K562 (cell line): ENCODE measurements around the gene TMEM151A. TPM values are rescaled to one million over a fixed set of nuclear protein-coding genes. Genes with fewer than 3 reads are reported as not detected.

Experiments used
- CSDE1 ChIP-seq, 2 experiments: fragments of 450-650 bp; IDR thresholded peaks; 2 replicates each; pipeline ENCODE4 v1.6.1; 2016; ENCODE audit warnings: mild to moderate bottlenecking in 1 of 2
- CXXC5 ChIP-seq: fragments of 250-450 bp; sonication (Bioruptor Pico); IDR thresholded peaks from 2 replicates; pipeline ENCODE4 v1.8.0; 2022; ENCODE audit warnings: inconsistent platforms, mild to moderate bottlenecking, moderate library complexity
- DPF2 ChIP-seq: fragments of 450-650 bp; IDR thresholded peaks from 2 replicates; pipeline ENCODE4 v1.6.1; 2016
- ERF ChIP-seq: fragments of 450-650 bp; formaldehyde crosslinking; IDR thresholded peaks from 2 replicates; pipeline ENCODE4 v1.4.0; 2020; ENCODE audit warnings: mild to moderate bottlenecking, mixed read lengths
- FOXJ3 ChIP-seq: sonication (generic); formaldehyde crosslinking; IDR thresholded peaks from 2 replicates; pipeline ENCODE4 v1.4.0; 2020; ENCODE audit warnings: mild to moderate bottlenecking, missing genetic modification reagents
- GTF2F1 ChIP-seq: IDR thresholded peaks from 2 replicates; pipeline ENCODE4 v1.6.1; 2011; ENCODE audit warnings: low read depth, low read length, improper control_type of control experiment
- ILF3 ChIP-seq: fragments of 450-650 bp; IDR thresholded peaks from 2 replicates; pipeline ENCODE4 v1.6.1; 2018; ENCODE audit warnings: antibody characterized with exemption, mild to moderate bottlenecking, moderate library complexity, borderline replicate concordance
- JUND ChIP-seq, 2 experiments: IDR thresholded peaks; 2 replicates in 1 of 2; 3 replicates in 1 of 2; pipeline ENCODE4 v1.6.1; 2011; ENCODE audit warnings: borderline replicate concordance in 2 of 2, low read depth in 2 of 2, low read length in 2 of 2, improper control_type of control experiment in 1 of 2, missing biosample characterization in 1 of 2, missing genetic modification characterization in 1 of 2, missing genetic modification reagents in 1 of 2
- MAZ ChIP-seq, 2 experiments: fragments of 450-650 bp in 1 of 2; sonication (generic) in 1 of 2; formaldehyde crosslinking; IDR thresholded peaks in 1 of 2; conservative IDR thresholded peaks in 1 of 2; 2 replicates each; pipeline versions ENCODE4 v1.4.0 to v1.5.0; 2020; ENCODE audit warnings: mild to moderate bottlenecking in 1 of 2, missing genetic modification reagents in 1 of 2
- NFE2L1 ChIP-seq: fragments of 450-650 bp; IDR thresholded peaks from 2 replicates; pipeline ENCODE4 v1.6.1; 2016; ENCODE audit warnings: missing genetic modification characterization, low read depth, mild to moderate bottlenecking, missing compliant biosample characterization, moderate library complexity, borderline replicate concordance
- NONO ChIP-seq, 2 experiments: fragments of 200-400 bp in 1 of 2; fragments of 450-650 bp in 1 of 2; formaldehyde crosslinking in 1 of 2; IDR thresholded peaks; 2 replicates each; pipeline ENCODE4 v1.6.1; 2017; ENCODE audit warnings: low read depth in 2 of 2, mild to moderate bottlenecking in 2 of 2, moderate library complexity in 2 of 2, low read length in 1 of 2
- NR2C2 ChIP-seq, 2 experiments: fragments of 200-800 bp in 1 of 2; sonication (Bioruptor generic) in 1 of 2; sonication (generic) in 1 of 2; formaldehyde crosslinking in 1 of 2; IDR thresholded peaks; 2 replicates each; pipeline versions ENCODE4 v1.6.1 to v1.8.0; 2016 to 2022; ENCODE audit warnings: mild to moderate bottlenecking in 1 of 2, missing compliant biosample characterization in 1 of 2, missing genetic modification characterization in 1 of 2, missing genetic modification reagents in 1 of 2
- PML ChIP-seq: IDR thresholded peaks from 2 replicates; pipeline ENCODE4 v1.6.1; 2012; ENCODE audit warnings: low read length, inconsistent platforms
- PURB ChIP-seq: sonication (generic); formaldehyde crosslinking; IDR thresholded peaks from 2 replicates; pipeline ENCODE4 v1.9.0; 2021; ENCODE audit warnings: low read depth, mild to moderate bottlenecking, missing genetic modification reagents
- ZBTB40 ChIP-seq, 2 experiments: fragments of 450-650 bp in 1 of 2; sonication (generic) in 1 of 2; formaldehyde crosslinking in 1 of 2; IDR thresholded peaks; 2 replicates each; pipeline versions ENCODE4 v1.7.1 to v1.9.0; 2016 to 2022; ENCODE audit warnings: inconsistent platforms in 1 of 2, mild to moderate bottlenecking in 1 of 2, missing genetic modification reagents in 1 of 2
- ZNF263 ChIP-seq: sonication (generic); formaldehyde crosslinking; IDR thresholded peaks from 2 replicates; pipeline ENCODE4 v1.8.0; 2022; ENCODE audit warnings: mild to moderate bottlenecking, missing genetic modification reagents, borderline replicate concordance
- polyA plus RNA-seq, 8 experiments: library from polyadenylated mRNA; depleted of rRNA in 4 of 8; stranded (reverse) in 5 of 8; unstranded in 3 of 8; fragments of >200 nt; fragmentation: Nextera tagmentation in 2 of 8; fragmentation: Illumina TruSeq in 1 of 8; extraction: Ambion mirVana in 2 of 8; extraction: Trizol in 1 of 8; gene quantifications; 2 replicates each; pipeline versions ENCODE4 v1.2.1 to v1.2.3, GENCODE V29; 2011 to 2014; ENCODE audit warnings: inconsistent platforms in 1 of 8, missing spikeins in 1 of 8
- total RNA-seq, 7 experiments: library from RNA; depleted of rRNA in 6 of 7; stranded (reverse); fragments of >200 nt in 6 of 7; fragmentation: Illumina TruSeq in 2 of 7; extraction: Trizol in 2 of 7; gene quantifications; 2 replicates each; pipeline versions ENCODE4 v1.2.1 to v1.2.3, GENCODE V29; 2011 to 2021; ENCODE audit warnings: low replicate concordance in 1 of 7

The TMEM151A gene
- total and polyA plus RNA-seq, 9 of the 15 experiments (the other 6 are each of a cell fraction or from before 2014, with no cell fraction given) = not detected

- TF ChIP-seq CXXC5 (CRISPR knock-in tag) = peak; percentile 22
- TF ChIP-seq ZNF263 = peak; percentile 82
- no peak for TF ChIP-seq PURB (CRISPR knock-in tag)
- TF ChIP-seq NR2C2 (CRISPR knock-in tag; IDR thresholded peaks at IDR 0.05) = peak; percentile 29; the same call in 1 of the 2 replicates
- no peak for TF ChIP-seq NR2C2 (tag; IDR thresholded peaks at IDR 0.05)
- TF ChIP-seq NONO (IDR thresholded peaks at IDR 0.05; ENCODE audit: low read depth in 2 of 2, low read length in 1 of 2) = peak in 1 of 2 experiments; percentile 97; a peak in 2 of 4 replicates
- no peak; the same call in 1 of the 2 replicates for TF ChIP-seq ILF3
- 0 out of 2 replicates have a peak, but pooled peaks have one; percentile 11 for TF ChIP-seq ERF (CRISPR knock-in tag)
- peak; percentile 89 for TF ChIP-seq JUND (IDR thresholded peaks at IDR 0.05; ENCODE audit: borderline replicate concordance, low read depth, low read length)
- TF ChIP-seq JUND (tag; IDR thresholded peaks at IDR 0.05; ENCODE audit: borderline replicate concordance, low read depth, low read length) = no peak
- TF ChIP-seq ZBTB40 (IDR thresholded peaks at IDR 0.05) = peak; percentile 30; the same call in 1 of the 2 replicates
- TF ChIP-seq ZBTB40 (CRISPR knock-in tag; IDR thresholded peaks at IDR 0.05) = 0 out of 2 replicates have a peak, but pooled peaks have one; percentile 27
- no peak for TF ChIP-seq FOXJ3 (CRISPR knock-in tag)
- TF ChIP-seq CSDE1 (IDR thresholded peaks at IDR 0.05) = no peak
- TF ChIP-seq MAZ (CRISPR knock-in tag; conservative IDR thresholded peaks at IDR 0.05 in 1 of 2, IDR thresholded peaks at IDR 0.05 in 1 of 2) = peak; percentile 45 to 74; a peak in 2 of 4 replicates
- TF ChIP-seq NFE2L1 (tag) = no peak
- peak; percentile 41; the same call in 1 of the 2 replicates for TF ChIP-seq DPF2
- TF ChIP-seq PML = no peak
- TF ChIP-seq GTF2F1 = no peak
Measured at GRCh38 chr11:66267379-66268243, 24.1 kb upstream of the TMEM151A start (continued).
